ENCODE data around the gene CC2D2B. TPM values are rescaled to one million over a fixed set of nuclear protein-coding genes. Genes with fewer than 3 reads are reported as not detected.

Gene CC2D2B
- total and polyA plus RNA-seq, 2 experiments from 2014 or later, result 0.24 to 0.92 TPM

- TF ChIP-seq CREB1 (CRISPR knock-in tag; IDR thresholded peaks at IDR 0.05; ENCODE audit: low read depth) (no peak), POLR2AphosphoS5 (IDR thresholded peaks at IDR 0.05; ENCODE audit: low read depth) (no peak)
Measured at GRCh38 chr10:95976362-95977229, 68.8 kb downstream of the CC2D2B start (continued).

GRCh38 chr10:95982200-95982599, 74.4 kb downstream of the CC2D2B start:
- Histone ChIP-seq H3F3A (replicated peaks; ENCODE audit: low read depth) (no peaks in the 10 kb centered on the region), H4K20me1 (replicated peaks; ENCODE audit: insufficient read depth) (no peaks in the 10 kb centered on the region), H3K4me1 (ENCODE audit: insufficient read depth) (0 out of 2 replicates have a peak, but pooled peaks cover 4% of the 10 kb centered on the region), H3K4me2 (no peak overlapping the region), H3K36me3 (ENCODE audit: insufficient read depth) (no peaks in the 10 kb centered on the region), H2AFZ (no peak overlapping the region), H3K27ac (ENCODE audit: low read depth) (no peak overlapping the region), H3K27me3 (ENCODE audit: insufficient read depth) (no peaks in the 10 kb centered on the region), H3K79me2 (replicated peaks; ENCODE audit: insufficient read depth) (no peaks in the 10 kb centered on the region), H3K9me2 (ENCODE audit: insufficient read depth) (no peaks in the 10 kb centered on the region), H3K4me3 (no peak overlapping the region)
- no peaks in the 10 kb centered on the region for H3K9me3 Mint-ChIP-seq
- peaks cover 8% of the 10 kb centered on the region; the same call in 2 of the 3 replicates for H3K4me1 Mint-ChIP-seq
- H3K27me3 Mint-ChIP-seq (ENCODE audit: insufficient read depth, low read depth, poor library complexity), result no peaks in the 10 kb centered on the region
- H3K4me3 Mint-ChIP-seq, result no peak overlapping the region
- no peaks in the 10 kb centered on the region for H3K36me3 Mint-ChIP-seq (ENCODE audit: low read depth)
- no peak for ATAC-seq
- no peak for DNase-seq (ENCODE audit: low spot score)
- no peak overlapping the region for H3K27ac Mint-ChIP-seq
- TF ChIP-seq STAT1 (IDR thresholded peaks at IDR 0.05; ENCODE audit: unreplicated experiment) (no peak), EZH2phosphoT487 (IDR thresholded peaks at IDR 0.05; ENCODE audit: unreplicated experiment) (no peak), NANOG (IDR thresholded peaks at IDR 0.05; ENCODE audit: borderline replicate concordance) (no peak), ZNF462 (CRISPR knock-in tag; IDR thresholded peaks at IDR 0.05) (no peak)

Measured in GM23338 (cell line).